ENCODE results near the gene CCDC134.
A peak's percentile ranks its signal among the peaks of the same experiment; 100 is the strongest.

The CCDC134 gene

GRCh38 chr22:41844513-41844912, 44.0 kb downstream of the CCDC134 start:
- no peak overlapping the region for H3K18ac ChIP-seq (ENCODE audit: low read depth in 1 of 2, low read length in 2 of 2)
- peaks cover 10% of the 10 kb centered on the region for H3K4me1 ChIP-seq (ENCODE audit: control insufficient read depth, insufficient read depth, low read depth, low read length)
- H2BK12ac ChIP-seq (ENCODE audit: low read length in 2 of 2) = no peak overlapping the region
- WGBS = 63% methylated on average over 2 of the region's 3 CpGs
- no peak overlapping the region for H3K9ac ChIP-seq (ENCODE audit: low read length)
- no peak overlapping the region for H2BK15ac ChIP-seq (ENCODE audit: low read depth, poor library complexity, severe bottlenecking)
- H2AFZ ChIP-seq (ENCODE audit: low read depth, low read length) = no peak overlapping the region
- no peak overlapping the region for H3K27ac ChIP-seq (ENCODE audit: low read length, poor library complexity, severe bottlenecking)
- DNase-seq = no peak
- H3K4me2 ChIP-seq (ENCODE audit: low read length, poor library complexity, severe bottlenecking) = no peak overlapping the region
- H2BK120ac ChIP-seq (ENCODE audit: low read depth, low read length) = no peak overlapping the region
- no peak overlapping the region for H3K23ac ChIP-seq (ENCODE audit: low read length in 2 of 2)
- no peaks in the 10 kb centered on the region for H3K27me3 ChIP-seq (ENCODE audit: control insufficient read depth in 1 of 2, insufficient read depth in 1 of 2, low read length in 2 of 2)
- H3K14ac ChIP-seq (ENCODE audit: low read length in 2 of 2) = no peak overlapping the region
- no peak overlapping the region for H3K4ac ChIP-seq (ENCODE audit: low read depth in 1 of 2, low read length in 2 of 2)
- no peaks in the 10 kb centered on the region for H3K9me3 ChIP-seq (ENCODE audit: control insufficient read depth, low read length)
- H3K79me1 ChIP-seq (replicated peaks; ENCODE audit: low read length, poor library complexity, severe bottlenecking) = peaks cover 4% of the 10 kb centered on the region
- no peak overlapping the region for H2BK5ac ChIP-seq (ENCODE audit: low read depth, low read length, poor library complexity, severe bottlenecking)
- H3K36me3 ChIP-seq (ENCODE audit: control insufficient read depth in 1 of 2, insufficient read depth in 2 of 2, low read depth in 1 of 2, low read length in 2 of 2) = peaks cover 7 to 21% of the 10 kb centered on the region in 2 experiments
- no peak overlapping the region for H2AK5ac ChIP-seq (ENCODE audit: low read length, severe bottlenecking)
- no peak overlapping the region for H3K4me3 ChIP-seq (ENCODE audit: insufficient read depth in 1 of 2, low read depth in 1 of 2, low read length in 2 of 2)
- H4K91ac ChIP-seq (ENCODE audit: low read length) = no peak overlapping the region
- no peak overlapping the region for H4K8ac ChIP-seq (ENCODE audit: low read length)

- Histone ChIP-seq H3K4me1 (ENCODE audit: control insufficient read depth, insufficient read depth, low read depth, low read length) (peaks cover 10% of the 10 kb centered on the region), H3K23ac (ENCODE audit: low read length in 2 of 2) (peak overlapping the region in 1 of 2 experiments; percentile 86), H2AFZ (ENCODE audit: low read depth, low read length) (no peak overlapping the region), H4K91ac (ENCODE audit: low read length) (no peak overlapping the region), H3K4me3 (ENCODE audit: insufficient read depth in 1 of 2, low read depth in 1 of 2, low read length in 2 of 2) (no peak overlapping the region), H3K27me3 (ENCODE audit: control insufficient read depth in 1 of 2, insufficient read depth in 1 of 2, low read length in 2 of 2) (no peaks in the 10 kb centered on the region), H2BK120ac (ENCODE audit: low read depth, low read length) (no peak overlapping the region), H3K27ac (ENCODE audit: low read length, poor library complexity, severe bottlenecking) (no peak overlapping the region), H4K8ac (ENCODE audit: low read length) (peak overlapping the region; percentile 73), H3K14ac (ENCODE audit: low read length in 2 of 2) (no peak overlapping the region), H3K18ac (ENCODE audit: low read depth in 1 of 2, low read length in 2 of 2) (peak overlapping the region in 1 of 2 experiments; percentile 42), H3K4ac (ENCODE audit: low read depth in 1 of 2, low read length in 2 of 2) (no peak overlapping the region), H3K36me3 (ENCODE audit: control insufficient read depth in 1 of 2, insufficient read depth in 2 of 2, low read depth in 1 of 2, low read length in 2 of 2) (peaks cover 7 to 16% of the 10 kb centered on the region in 2 experiments), H3K9ac (ENCODE audit: low read length) (no peak overlapping the region), H3K9me3 (ENCODE audit: control insufficient read depth, low read length) (no peaks in the 10 kb centered on the region), H2BK15ac (ENCODE audit: low read depth, poor library complexity, severe bottlenecking) (no peak overlapping the region), H2AK5ac (ENCODE audit: low read length, severe bottlenecking) (peak overlapping the region; percentile 13), H3K79me1 (replicated peaks; ENCODE audit: low read length, poor library complexity, severe bottlenecking) (peaks cover 4% of the 10 kb centered on the region), H3K4me2 (ENCODE audit: low read length, poor library complexity, severe bottlenecking) (no peak overlapping the region), H2BK12ac (ENCODE audit: low read length in 2 of 2) (no peak overlapping the region), H2BK5ac (ENCODE audit: low read depth, low read length, poor library complexity, severe bottlenecking) (peak overlapping the region; percentile 62)
- WGBS = 68% methylated on average over 4 of the region's 4 CpGs
- no peak for DNase-seq
Measured at GRCh38 chr22:41845380-41846267, 45.1 kb downstream of the CCDC134 start.

GRCh38 chr22:41846268-41846987, 45.9 kb downstream of the CCDC134 start:
- Histone ChIP-seq H2BK12ac (ENCODE audit: low read length in 2 of 2) (no peak overlapping the region), H3K4me1 (ENCODE audit: control insufficient read depth, insufficient read depth, low read depth, low read length) (peaks cover 9% of the 10 kb centered on the region), H3K4me3 (ENCODE audit: insufficient read depth in 1 of 2, low read depth in 1 of 2, low read length in 2 of 2) (no peak overlapping the region), H4K8ac (ENCODE audit: low read length) (no peak overlapping the region), H2BK5ac (ENCODE audit: low read depth, low read length, poor library complexity, severe bottlenecking) (no peak overlapping the region), H3K27me3 (ENCODE audit: control insufficient read depth in 1 of 2, insufficient read depth in 1 of 2, low read length in 2 of 2) (no peaks in the 10 kb centered on the region), H4K91ac (ENCODE audit: low read length) (no peak overlapping the region), H3K9ac (ENCODE audit: low read length) (no peak overlapping the region), H3K79me1 (replicated peaks; ENCODE audit: low read length, poor library complexity, severe bottlenecking) (peaks cover 4% of the 10 kb centered on the region), H2AFZ (ENCODE audit: low read depth, low read length) (no peak overlapping the region), H3K36me3 (ENCODE audit: control insufficient read depth in 1 of 2, insufficient read depth in 2 of 2, low read depth in 1 of 2, low read length in 2 of 2) (peaks cover 4 to 10% of the 10 kb centered on the region in 2 experiments), H3K4ac (ENCODE audit: low read depth in 1 of 2, low read length in 2 of 2) (no peak overlapping the region), H2AK5ac (ENCODE audit: low read length, severe bottlenecking) (no peak overlapping the region), H3K27ac (ENCODE audit: low read length, poor library complexity, severe bottlenecking) (no peak overlapping the region), H2BK15ac (ENCODE audit: low read depth, poor library complexity, severe bottlenecking) (no peak overlapping the region), H3K14ac (ENCODE audit: low read length in 2 of 2) (no peak overlapping the region), H3K18ac (ENCODE audit: low read depth in 1 of 2, low read length in 2 of 2) (no peak overlapping the region), H3K23ac (ENCODE audit: low read length in 2 of 2) (no peak overlapping the region), H3K9me3 (ENCODE audit: control insufficient read depth, low read length) (no peaks in the 10 kb centered on the region), H3K4me2 (ENCODE audit: low read length, poor library complexity, severe bottlenecking) (no peak overlapping the region), H2BK120ac (ENCODE audit: low read depth, low read length) (no peak overlapping the region)
- no peak for DNase-seq
- WGBS = 84% methylated on average over 10 of the region's 10 CpGs

- peaks cover 9% of the 10 kb centered on the region for H3K4me1 ChIP-seq (ENCODE audit: control insufficient read depth, insufficient read depth, low read depth, low read length)
- H2AFZ ChIP-seq (ENCODE audit: low read depth, low read length) = no peak overlapping the region
- H3K18ac ChIP-seq (ENCODE audit: low read depth in 1 of 2, low read length in 2 of 2) = no peak overlapping the region
- no peak overlapping the region for H3K9ac ChIP-seq (ENCODE audit: low read length)
- H2AK5ac ChIP-seq (ENCODE audit: low read length, severe bottlenecking) = no peak overlapping the region
- H3K4me2 ChIP-seq (ENCODE audit: low read length, poor library complexity, severe bottlenecking) = no peak overlapping the region
- H3K9me3 ChIP-seq (ENCODE audit: control insufficient read depth, low read length) = no peaks in the 10 kb centered on the region
- peak overlapping the region in 1 of 2 experiments; percentile 39 for H2BK12ac ChIP-seq (ENCODE audit: low read length in 2 of 2)
- H3K79me1 ChIP-seq (replicated peaks; ENCODE audit: low read length, poor library complexity, severe bottlenecking) = peaks cover 4% of the 10 kb centered on the region
- H4K91ac ChIP-seq (ENCODE audit: low read length) = no peak overlapping the region
- no peak for DNase-seq
- peaks cover 6 to 10% of the 10 kb centered on the region in 2 experiments for H3K36me3 ChIP-seq (ENCODE audit: control insufficient read depth in 1 of 2, insufficient read depth in 2 of 2, low read depth in 1 of 2, low read length in 2 of 2)
- H3K4ac ChIP-seq (ENCODE audit: low read depth in 1 of 2, low read length in 2 of 2) = no peak overlapping the region
- 88% methylated on average over 2 of the region's 2 CpGs for WGBS
- H2BK15ac ChIP-seq (ENCODE audit: low read depth, poor library complexity, severe bottlenecking) = no peak overlapping the region
- H2BK5ac ChIP-seq (ENCODE audit: low read depth, low read length, poor library complexity, severe bottlenecking) = no peak overlapping the region
- H2BK120ac ChIP-seq (ENCODE audit: low read depth, low read length) = no peak overlapping the region
- no peak overlapping the region for H3K14ac ChIP-seq (ENCODE audit: low read length in 2 of 2)
- no peak overlapping the region for H3K23ac ChIP-seq (ENCODE audit: low read length in 2 of 2)
- H3K27ac ChIP-seq (ENCODE audit: low read length, poor library complexity, severe bottlenecking) = no peak overlapping the region
- H3K4me3 ChIP-seq (ENCODE audit: insufficient read depth in 1 of 2, low read depth in 1 of 2, low read length in 2 of 2) = no peak overlapping the region
- no peaks in the 10 kb centered on the region for H3K27me3 ChIP-seq (ENCODE audit: control insufficient read depth in 1 of 2, insufficient read depth in 1 of 2, low read length in 2 of 2)
- no peak overlapping the region for H4K8ac ChIP-seq (ENCODE audit: low read length)
Measured at GRCh38 chr22:41847300-41847699, 46.8 kb downstream of the CCDC134 start.

Data from mesenchymal stem cell (in vitro differentiated cells and primary cell).